ENCODE data around the gene STIM1.

Gene STIM1

DNA sequence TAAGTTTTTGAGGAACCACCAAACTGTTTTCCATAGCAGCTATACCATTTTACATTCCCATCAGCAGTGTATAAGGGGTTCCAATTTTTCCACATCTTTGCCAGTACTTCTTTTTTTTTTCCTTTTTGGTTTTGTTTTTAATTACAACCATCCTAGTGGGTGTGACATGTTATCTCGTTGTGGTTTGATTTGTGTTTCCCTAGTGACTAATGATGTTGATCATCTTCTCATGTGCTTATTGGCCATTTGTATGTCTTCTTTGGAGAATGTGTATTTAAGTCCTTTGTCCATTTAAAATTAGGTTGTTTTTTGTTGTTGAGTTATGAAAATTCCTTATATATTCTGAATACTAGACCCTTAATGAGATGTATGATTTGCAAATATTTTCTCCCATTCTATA is 59.3 kb downstream of the STIM1 start:
- Histone ChIP-seq H3K27me3 (ENCODE audit: insufficient read depth, poor library complexity, severe bottlenecking) (no peaks in the 10 kb centered on the region), H3K4me3 (replicated peaks; ENCODE audit: insufficient read depth, low read length) (no peak overlapping the region), H3K27ac (replicated peaks) (no peak overlapping the region)
- no peak for DNase-seq (ENCODE audit: low read depth in 1 of 2, low spot score in 1 of 2)
- TF ChIP-seq GABPA (IDR thresholded peaks at IDR 0.05; ENCODE audit: low read depth) = no peak
- TF ChIP-seq, protein P1, sequence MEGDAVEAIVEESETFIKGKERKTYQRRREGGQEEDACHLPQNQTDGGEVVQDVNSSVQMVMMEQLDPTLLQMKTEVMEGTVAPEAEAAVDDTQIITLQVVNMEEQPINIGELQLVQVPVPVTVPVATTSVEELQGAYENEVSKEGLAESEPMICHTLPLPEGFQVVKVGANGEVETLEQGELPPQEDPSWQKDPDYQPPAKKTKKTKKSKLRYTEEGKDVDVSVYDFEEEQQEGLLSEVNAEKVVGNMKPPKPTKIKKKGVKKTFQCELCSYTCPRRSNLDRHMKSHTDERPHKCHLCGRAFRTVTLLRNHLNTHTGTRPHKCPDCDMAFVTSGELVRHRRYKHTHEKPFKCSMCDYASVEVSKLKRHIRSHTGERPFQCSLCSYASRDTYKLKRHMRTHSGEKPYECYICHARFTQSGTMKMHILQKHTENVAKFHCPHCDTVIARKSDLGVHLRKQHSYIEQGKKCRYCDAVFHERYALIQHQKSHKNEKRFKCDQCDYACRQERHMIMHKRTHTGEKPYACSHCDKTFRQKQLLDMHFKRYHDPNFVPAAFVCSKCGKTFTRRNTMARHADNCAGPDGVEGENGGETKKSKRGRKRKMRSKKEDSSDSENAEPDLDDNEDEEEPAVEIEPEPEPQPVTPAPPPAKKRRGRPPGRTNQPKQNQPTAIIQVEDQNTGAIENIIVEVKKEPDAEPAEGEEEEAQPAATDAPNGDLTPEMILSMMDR (IDR thresholded peaks at IDR 0.05; ENCODE audit: insufficient read depth, low read length) = no peak
- TF ChIP-seq SPI1 (IDR thresholded peaks at IDR 0.05; ENCODE audit: borderline replicate concordance, low read depth) = no peak
- no peak for TF ChIP-seq REST (IDR thresholded peaks at IDR 0.05; ENCODE audit: insufficient replicate concordance, low read depth)
- no peak for TF ChIP-seq POLR2AphosphoS5 (IDR thresholded peaks at IDR 0.05; ENCODE audit: low read depth)

DNA sequence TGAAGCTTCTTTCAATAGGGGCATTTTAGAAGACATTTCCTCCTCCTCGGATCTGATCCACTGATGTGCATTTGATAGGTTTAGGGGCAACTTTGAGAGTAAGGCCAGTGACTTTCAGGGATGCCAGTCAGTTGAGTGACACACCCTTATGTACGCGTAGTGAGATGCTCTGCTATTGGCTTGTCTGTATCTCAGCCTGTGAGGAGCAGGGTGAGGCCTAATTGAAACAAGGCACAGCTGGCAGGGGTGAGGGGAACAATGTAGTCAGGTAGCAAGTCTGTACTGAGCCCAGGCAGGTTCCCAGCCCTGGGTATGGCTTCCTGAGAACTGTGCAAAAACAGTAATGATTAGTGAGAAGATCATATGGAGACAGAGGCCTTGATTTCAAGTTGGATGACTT is 61.5 kb downstream of the STIM1 start:
- TF ChIP-seq POLR2AphosphoS5 (IDR thresholded peaks at IDR 0.05; ENCODE audit: low read depth) (no peak), GABPA (IDR thresholded peaks at IDR 0.05; ENCODE audit: low read depth) (no peak), REST (IDR thresholded peaks at IDR 0.05; ENCODE audit: insufficient replicate concordance, low read depth) (no peak), SPI1 (IDR thresholded peaks at IDR 0.05; ENCODE audit: borderline replicate concordance, low read depth) (no peak)
- TF ChIP-seq, protein P1 (IDR thresholded peaks at IDR 0.05; ENCODE audit: insufficient read depth, low read length) = no peak
- H3K27ac ChIP-seq (replicated peaks) = no peak overlapping the region
- no peaks in the 10 kb centered on the region for H3K27me3 ChIP-seq (ENCODE audit: insufficient read depth, poor library complexity, severe bottlenecking)
- no peak for DNase-seq (ENCODE audit: low read depth in 1 of 2, low spot score in 1 of 2)
- H3K4me3 ChIP-seq (replicated peaks; ENCODE audit: insufficient read depth, low read length) = no peak overlapping the region

DNA sequence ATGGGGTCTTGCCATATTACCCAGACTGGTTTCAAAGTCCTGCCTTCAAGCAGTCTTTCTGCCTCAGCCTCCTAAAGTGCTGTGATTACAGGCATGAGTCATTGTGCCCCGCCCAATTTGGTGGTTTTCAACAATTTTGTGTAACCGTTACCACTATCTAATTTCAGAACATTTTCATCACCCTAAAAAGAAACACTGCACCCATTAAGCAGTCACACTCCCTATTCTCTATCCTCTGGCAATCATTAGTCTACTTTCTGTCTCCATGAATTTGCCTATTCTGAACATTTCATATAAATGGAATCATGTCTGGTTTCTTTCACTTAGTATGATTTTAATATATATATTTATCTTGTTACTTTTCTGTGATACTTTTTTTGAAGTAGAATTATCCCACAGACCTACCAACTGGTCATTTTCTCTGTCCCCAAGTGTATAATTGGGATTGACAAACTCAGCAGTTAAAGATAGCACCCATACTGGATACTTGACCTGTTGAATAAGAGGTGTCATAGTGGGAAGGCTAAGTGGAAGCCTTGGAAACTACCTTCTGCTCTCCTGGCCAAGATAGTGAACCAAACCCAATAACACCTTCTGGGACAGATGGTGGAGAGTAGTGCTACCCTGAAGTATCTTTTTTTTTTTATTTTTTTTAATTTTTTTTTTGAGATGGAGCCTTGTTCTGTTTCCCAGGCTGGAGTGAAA is 64.8 kb downstream of the STIM1 start:
- Histone ChIP-seq H3K27me3 (ENCODE audit: insufficient read depth, poor library complexity, severe bottlenecking) (no peaks in the 10 kb centered on the region), H3K4me3 (replicated peaks; ENCODE audit: insufficient read depth, low read length) (no peak overlapping the region), H3K27ac (replicated peaks) (peak overlapping the region; percentile 24; the same call in 1 of the 2 replicates)
- TF ChIP-seq SPI1 (IDR thresholded peaks at IDR 0.05; ENCODE audit: borderline replicate concordance, low read depth) (no peak), GABPA (IDR thresholded peaks at IDR 0.05; ENCODE audit: low read depth) (no peak)
- DNase-seq (ENCODE audit: low read depth in 1 of 2, low spot score in 1 of 2) = peak; percentile 58 to 81

DNA sequence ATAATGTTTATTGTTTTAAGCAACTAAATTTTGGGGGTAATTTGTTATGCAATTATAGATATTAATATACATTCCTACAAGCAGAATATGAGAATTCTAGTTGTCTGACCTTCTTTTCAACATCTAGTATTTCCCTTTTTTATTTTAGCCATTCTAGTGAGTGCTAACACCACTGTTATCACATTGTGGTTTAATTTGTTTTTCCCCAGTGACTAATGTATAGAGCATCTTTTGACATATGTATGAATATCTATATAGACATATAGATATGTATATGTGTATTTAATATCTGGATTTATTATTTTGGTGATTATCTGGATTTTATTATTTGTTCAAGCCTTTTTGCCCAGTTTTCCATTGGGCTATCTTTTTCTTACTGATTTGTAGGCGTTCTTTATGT is 66.6 kb downstream of the STIM1 start:
- no peaks in the 10 kb centered on the region for H3K27me3 ChIP-seq (ENCODE audit: insufficient read depth, poor library complexity, severe bottlenecking)
- TF ChIP-seq SPI1 (IDR thresholded peaks at IDR 0.05; ENCODE audit: borderline replicate concordance, low read depth) (no peak), POLR2AphosphoS5 (IDR thresholded peaks at IDR 0.05; ENCODE audit: low read depth) (no peak), GABPA (IDR thresholded peaks at IDR 0.05; ENCODE audit: low read depth) (no peak), REST (IDR thresholded peaks at IDR 0.05; ENCODE audit: insufficient replicate concordance, low read depth) (no peak)
- TF ChIP-seq, protein P1 (IDR thresholded peaks at IDR 0.05; ENCODE audit: insufficient read depth, low read length) = no peak
- H3K4me3 ChIP-seq (replicated peaks; ENCODE audit: insufficient read depth, low read length) = no peak overlapping the region
- DNase-seq (ENCODE audit: low read depth in 1 of 2, low spot score in 1 of 2) = no peak
- H3K27ac ChIP-seq (replicated peaks) = no peak overlapping the region

Data from HL-60 (cell line).